Thyroid gland (tissue), 4 donors: ENCODE data around the gene CNTD1.

ENCODE experiments used
- POLR2A ChIP-seq, 2 donors: fragments of 450-650 bp; IDR thresholded peaks; one replicate each; pipeline ENCODE4 v1.6.1; 2017; ENCODE audit warnings: antibody characterized with exemption in 2 of 2, mild to moderate bottlenecking in 2 of 2, moderate library complexity in 1 of 2
- TF ChIP-seq, protein P1 (sequence below), 6 experiments: fragments of 200-600 bp in 3 of 6; fragments of 450-650 bp in 3 of 6; sonication (generic) in 3 of 6; IDR thresholded peaks; one replicate each; pipeline ENCODE4 v1.5.1; 2016 to 2019; ENCODE audit warnings: antibody characterized with exemption in 6 of 6, mild to moderate bottlenecking in 2 of 6, inconsistent platforms in 1 of 6, moderate library complexity in 1 of 6

DNA sequence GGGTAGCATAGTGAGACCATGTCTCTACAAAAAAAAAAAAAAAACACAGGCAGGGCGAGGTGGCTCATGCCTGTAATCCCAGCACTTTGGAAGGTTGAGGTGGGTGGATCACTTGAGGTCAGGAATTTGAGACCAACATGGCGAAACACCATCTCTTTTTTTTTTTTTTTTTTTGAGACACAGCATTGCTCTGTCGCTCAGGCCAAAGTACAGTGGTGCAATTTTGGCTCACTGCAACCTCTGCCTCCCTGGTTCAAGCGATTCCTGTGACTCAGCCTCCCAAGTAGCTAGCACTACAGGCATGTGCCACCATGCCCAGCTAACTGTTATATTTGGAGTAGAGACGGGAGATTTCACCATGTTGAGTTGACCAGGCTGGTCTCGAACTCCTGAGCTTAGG, 32.5 kb upstream of the CNTD1 start:
- TF ChIP-seq, protein P1, sequence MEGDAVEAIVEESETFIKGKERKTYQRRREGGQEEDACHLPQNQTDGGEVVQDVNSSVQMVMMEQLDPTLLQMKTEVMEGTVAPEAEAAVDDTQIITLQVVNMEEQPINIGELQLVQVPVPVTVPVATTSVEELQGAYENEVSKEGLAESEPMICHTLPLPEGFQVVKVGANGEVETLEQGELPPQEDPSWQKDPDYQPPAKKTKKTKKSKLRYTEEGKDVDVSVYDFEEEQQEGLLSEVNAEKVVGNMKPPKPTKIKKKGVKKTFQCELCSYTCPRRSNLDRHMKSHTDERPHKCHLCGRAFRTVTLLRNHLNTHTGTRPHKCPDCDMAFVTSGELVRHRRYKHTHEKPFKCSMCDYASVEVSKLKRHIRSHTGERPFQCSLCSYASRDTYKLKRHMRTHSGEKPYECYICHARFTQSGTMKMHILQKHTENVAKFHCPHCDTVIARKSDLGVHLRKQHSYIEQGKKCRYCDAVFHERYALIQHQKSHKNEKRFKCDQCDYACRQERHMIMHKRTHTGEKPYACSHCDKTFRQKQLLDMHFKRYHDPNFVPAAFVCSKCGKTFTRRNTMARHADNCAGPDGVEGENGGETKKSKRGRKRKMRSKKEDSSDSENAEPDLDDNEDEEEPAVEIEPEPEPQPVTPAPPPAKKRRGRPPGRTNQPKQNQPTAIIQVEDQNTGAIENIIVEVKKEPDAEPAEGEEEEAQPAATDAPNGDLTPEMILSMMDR (IDR thresholded peaks at IDR 0.05): no peak
- no peak for TF ChIP-seq POLR2A (IDR thresholded peaks at IDR 0.05)
